IPS-20b (cell line): Measurements from ENCODE around the gene IKZF1.

Experiments used
- H3K27ac ChIP-seq: one replicate; pipeline ENCODE4 v1.5.1; 2013; ENCODE audit warnings: low read length
- H3K27me3 ChIP-seq: 2 replicates; pipeline ENCODE4 v1.6.1; 2013; ENCODE audit warnings: mild to moderate bottlenecking, low read length, inconsistent platforms; ENCODE audit not compliant: insufficient read depth
- H3K36me3 ChIP-seq: 2 replicates; pipeline ENCODE4 v1.6.1; 2013; ENCODE audit warnings: low read depth, mild to moderate bottlenecking, inconsistent platforms, low read length, moderate library complexity; ENCODE audit not compliant: insufficient read depth
- H3K4me1 ChIP-seq: 2 replicates; pipeline ENCODE4 v1.6.1; 2013; ENCODE audit warnings: mild to moderate bottlenecking, control low read depth, inconsistent platforms, low read length, moderate library complexity; ENCODE audit not compliant: insufficient read depth
- H3K4me3 ChIP-seq: 2 replicates; pipeline ENCODE4 v1.5.1; 2013; ENCODE audit warnings: mild to moderate bottlenecking, low read length, inconsistent platforms
- H3K9ac ChIP-seq: 2 replicates; pipeline ENCODE4 v1.6.1; 2013; ENCODE audit warnings: low read depth, mild to moderate bottlenecking, inconsistent platforms, low read length, moderate library complexity
- H3K9me3 ChIP-seq: 2 replicates; pipeline ENCODE4 v1.6.1; 2013; ENCODE audit warnings: mild to moderate bottlenecking, low read depth, low read length, inconsistent platforms; ENCODE audit not compliant: insufficient read depth

The IKZF1 gene

GRCh38 chr7:50272808-50273207 lies 31.7 kb upstream of the IKZF1 start:
- Histone ChIP-seq H3K9me3 (no peaks in the 10 kb centered on the region), H3K36me3 (no peaks in the 10 kb centered on the region), H3K27me3 (no peaks in the 10 kb centered on the region), H3K4me3 (no peak overlapping the region), H3K4me1 (no peaks in the 10 kb centered on the region), H3K9ac (no peak overlapping the region), H3K27ac (no peak overlapping the region)

- Histone ChIP-seq H3K36me3 (no peaks in the 10 kb centered on the region), H3K4me3 (no peak overlapping the region), H3K4me1 (no peaks in the 10 kb centered on the region), H3K9ac (no peak overlapping the region), H3K9me3 (no peaks in the 10 kb centered on the region), H3K27ac (no peak overlapping the region), H3K27me3 (no peaks in the 10 kb centered on the region)
Observed at GRCh38 chr7:50273301-50273700, 31.2 kb upstream of the IKZF1 start.

DNA sequence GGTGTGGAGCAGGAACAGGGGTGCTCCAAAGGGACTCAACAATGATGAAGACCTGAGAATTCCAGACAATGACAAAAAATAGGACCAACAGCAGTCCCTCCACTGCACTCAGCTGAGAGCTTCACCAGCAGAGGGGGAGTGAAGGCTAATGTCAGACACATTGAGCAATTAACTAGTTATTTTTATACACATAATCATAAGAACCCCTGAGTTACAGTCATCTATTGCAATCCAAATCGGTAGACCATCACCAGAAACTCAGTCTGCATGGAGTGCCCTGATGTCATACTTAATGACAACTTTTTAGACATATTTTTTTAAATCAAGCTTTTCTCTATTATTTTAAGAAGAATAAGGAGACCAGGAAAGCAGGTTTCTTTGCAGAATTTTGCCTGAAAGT lies 30.6 kb upstream of the IKZF1 start:
- Histone ChIP-seq H3K27ac (no peak overlapping the region), H3K4me1 (no peaks in the 10 kb centered on the region), H3K36me3 (no peaks in the 10 kb centered on the region), H3K9ac (no peak overlapping the region), H3K27me3 (no peaks in the 10 kb centered on the region), H3K4me3 (no peak overlapping the region), H3K9me3 (no peaks in the 10 kb centered on the region)

DNA sequence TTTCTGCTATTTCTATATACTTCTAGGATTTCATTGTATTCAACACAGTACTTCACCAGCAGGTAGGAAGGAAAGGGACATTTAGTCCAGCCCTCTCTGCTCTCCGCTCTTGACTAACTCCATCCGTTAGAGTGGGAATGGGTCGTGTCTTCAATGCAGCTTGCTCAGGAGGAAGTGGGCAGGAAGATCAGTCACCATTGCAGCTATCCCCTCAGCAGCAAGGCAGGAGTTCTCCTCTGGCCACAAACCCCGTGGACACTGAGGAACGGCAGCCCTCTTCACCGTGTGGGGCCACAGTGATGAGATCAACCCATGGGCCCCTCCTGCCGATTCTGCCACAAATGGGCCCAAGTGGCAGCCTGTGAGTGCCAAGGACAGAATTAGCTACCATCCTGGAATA lies 30.2 kb upstream of the IKZF1 start:
- no peaks in the 10 kb centered on the region for H3K27me3 ChIP-seq
- no peak overlapping the region for H3K4me3 ChIP-seq
- H3K4me1 ChIP-seq = no peaks in the 10 kb centered on the region
- no peak overlapping the region for H3K27ac ChIP-seq
- no peaks in the 10 kb centered on the region for H3K36me3 ChIP-seq
- no peaks in the 10 kb centered on the region for H3K9me3 ChIP-seq
- H3K9ac ChIP-seq = no peak overlapping the region

DNA sequence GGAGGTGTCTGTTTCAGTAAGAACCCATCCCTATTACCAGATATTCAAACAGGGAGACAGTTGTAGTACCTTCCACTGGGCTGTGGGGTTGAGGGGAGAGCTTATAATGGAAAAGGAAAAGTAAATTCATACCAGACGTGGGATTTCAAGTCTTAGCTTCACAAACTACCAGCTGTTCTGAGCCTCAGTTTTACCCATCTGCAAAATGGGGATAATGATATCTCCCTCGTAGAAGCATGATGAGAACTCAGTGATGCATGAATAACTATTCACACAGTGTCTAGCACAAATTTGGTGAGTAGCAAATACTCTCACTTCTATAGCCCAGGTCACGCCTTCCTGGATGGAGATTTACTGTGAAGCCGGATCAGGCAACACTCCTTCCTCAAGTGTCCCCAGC lies 29.1 kb upstream of the IKZF1 start:
- H3K9ac ChIP-seq = no peak overlapping the region
- H3K27ac ChIP-seq = no peak overlapping the region
- H3K9me3 ChIP-seq = no peaks in the 10 kb centered on the region
- no peaks in the 10 kb centered on the region for H3K27me3 ChIP-seq
- H3K4me1 ChIP-seq = no peaks in the 10 kb centered on the region
- no peaks in the 10 kb centered on the region for H3K36me3 ChIP-seq
- H3K4me3 ChIP-seq = no peak overlapping the region

DNA sequence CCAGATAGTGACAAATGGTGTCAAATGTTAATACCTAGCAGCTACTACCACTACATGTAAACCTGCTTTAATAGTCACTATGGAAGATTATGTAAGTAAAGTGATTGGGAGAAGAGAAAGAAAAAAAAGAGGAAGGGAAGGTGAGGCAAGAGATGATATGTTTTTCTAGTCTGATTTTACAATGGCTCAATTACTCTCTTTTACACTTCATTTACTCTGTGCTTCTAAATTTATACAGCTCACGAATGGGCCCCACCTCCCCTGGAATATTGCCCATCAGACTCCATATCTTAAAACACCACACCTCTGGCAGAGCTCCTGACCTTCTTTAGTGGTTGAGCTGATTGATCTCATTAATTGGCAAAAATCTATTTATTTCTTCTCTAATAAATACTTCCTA lies 28.0 kb upstream of the IKZF1 start:
- Histone ChIP-seq H3K4me1 (no peaks in the 10 kb centered on the region), H3K4me3 (no peak overlapping the region), H3K27me3 (no peaks in the 10 kb centered on the region), H3K36me3 (no peaks in the 10 kb centered on the region), H3K9ac (no peak overlapping the region), H3K9me3 (no peaks in the 10 kb centered on the region), H3K27ac (no peak overlapping the region)

- H3K27me3 ChIP-seq = no peaks in the 10 kb centered on the region
- no peak overlapping the region for H3K27ac ChIP-seq
- H3K9ac ChIP-seq = no peak overlapping the region
- no peaks in the 10 kb centered on the region for H3K36me3 ChIP-seq
- no peaks in the 10 kb centered on the region for H3K9me3 ChIP-seq
- no peak overlapping the region for H3K4me3 ChIP-seq
- H3K4me1 ChIP-seq = no peaks in the 10 kb centered on the region
Observed at GRCh38 chr7:50278120-50278519, 26.4 kb upstream of the IKZF1 start.

DNA sequence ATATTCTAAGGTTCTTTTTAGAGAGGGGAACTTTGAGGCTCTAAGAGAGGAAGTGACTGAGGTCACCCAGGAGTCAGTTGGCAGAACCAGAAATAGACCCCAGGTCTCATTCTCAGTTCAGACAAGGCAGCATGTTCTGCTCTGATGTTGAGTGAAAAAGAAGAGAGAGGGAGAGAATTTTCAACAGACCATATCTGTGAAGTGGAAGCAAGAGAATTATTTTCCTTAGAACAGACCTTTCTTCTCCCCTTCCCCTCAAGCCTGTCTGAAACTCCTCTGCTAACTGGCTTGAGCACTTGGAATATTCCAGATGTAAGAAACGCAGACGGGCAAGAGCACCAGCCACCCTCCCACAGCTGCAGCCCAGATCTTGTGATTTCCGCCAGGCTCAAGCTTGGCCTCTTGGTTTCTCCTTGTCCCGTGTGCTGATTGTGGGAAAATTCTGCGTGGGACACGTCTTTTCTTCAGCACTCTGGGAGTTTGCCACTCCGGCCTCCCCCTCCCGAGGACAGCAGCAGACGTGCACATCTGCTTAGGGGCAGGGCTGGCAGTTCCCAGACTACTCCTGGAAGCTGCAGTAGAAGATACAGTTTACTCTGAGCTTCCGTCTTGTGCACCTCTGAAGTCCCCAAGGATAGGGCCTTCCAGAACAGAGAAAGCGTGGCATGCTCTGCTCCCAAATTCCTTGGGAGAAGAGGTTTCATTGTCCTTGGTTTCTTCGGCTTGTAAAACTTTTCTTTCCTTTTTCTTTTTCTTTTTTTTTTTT lies 22.7 kb upstream of the IKZF1 start:
- Histone ChIP-seq H3K4me1 (no peaks in the 10 kb centered on the region), H3K36me3 (no peaks in the 10 kb centered on the region), H3K27ac (no peak overlapping the region), H3K4me3 (no peak overlapping the region), H3K9me3 (no peaks in the 10 kb centered on the region), H3K9ac (no peak overlapping the region), H3K27me3 (no peaks in the 10 kb centered on the region)

GRCh38 chr7:50282813-50283605 lies 21.5 kb upstream of the IKZF1 start:
- Histone ChIP-seq H3K4me3 (no peak overlapping the region), H3K27me3 (no peaks in the 10 kb centered on the region), H3K27ac (no peak overlapping the region), H3K36me3 (no peaks in the 10 kb centered on the region), H3K9ac (no peak overlapping the region), H3K4me1 (no peaks in the 10 kb centered on the region), H3K9me3 (no peaks in the 10 kb centered on the region)

DNA sequence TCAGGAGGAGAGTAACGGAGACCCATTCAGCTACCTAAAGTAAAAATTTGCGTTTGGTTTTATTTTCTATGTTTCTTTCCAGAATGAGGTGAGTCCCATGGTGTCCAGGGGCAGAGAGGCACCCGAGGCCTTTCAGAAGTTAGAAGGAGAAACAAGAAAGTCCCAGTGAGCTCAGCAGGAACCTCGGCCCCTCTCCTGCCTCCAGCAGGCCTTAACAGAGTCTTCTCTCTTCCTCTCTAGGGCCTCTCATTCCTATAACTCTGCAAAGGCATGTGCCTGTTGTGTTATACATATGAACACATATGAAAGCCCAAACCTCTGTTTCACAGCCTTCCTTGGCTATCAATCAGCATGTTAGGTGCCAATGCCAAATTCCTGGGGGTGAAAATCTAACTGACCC lies 20.8 kb upstream of the IKZF1 start:
- Histone ChIP-seq H3K27me3 (no peaks in the 10 kb centered on the region), H3K4me1 (no peaks in the 10 kb centered on the region), H3K9me3 (no peaks in the 10 kb centered on the region), H3K9ac (no peak overlapping the region), H3K27ac (no peak overlapping the region), H3K4me3 (no peak overlapping the region), H3K36me3 (no peaks in the 10 kb centered on the region)

DNA sequence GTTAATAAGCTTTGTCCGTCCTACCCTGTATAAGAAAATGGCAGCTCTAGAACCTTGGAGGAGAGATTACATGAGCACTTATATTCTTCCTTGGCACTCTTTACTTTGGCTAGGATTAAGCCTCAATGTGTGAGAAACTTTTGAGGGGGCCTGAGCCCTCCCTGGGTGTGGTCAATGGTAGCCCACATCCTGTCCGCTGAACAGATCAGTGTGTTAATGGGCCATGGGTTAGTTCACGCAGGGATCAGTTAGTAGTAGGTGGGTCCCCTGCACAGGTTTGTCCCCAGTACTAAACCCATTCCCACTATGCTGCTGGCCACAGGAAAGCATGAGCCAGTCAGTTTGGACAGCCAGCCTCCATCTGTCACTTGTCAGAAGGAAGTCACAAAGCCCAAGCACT lies 20.2 kb upstream of the IKZF1 start:
- H3K27ac ChIP-seq = no peak overlapping the region

DNA sequence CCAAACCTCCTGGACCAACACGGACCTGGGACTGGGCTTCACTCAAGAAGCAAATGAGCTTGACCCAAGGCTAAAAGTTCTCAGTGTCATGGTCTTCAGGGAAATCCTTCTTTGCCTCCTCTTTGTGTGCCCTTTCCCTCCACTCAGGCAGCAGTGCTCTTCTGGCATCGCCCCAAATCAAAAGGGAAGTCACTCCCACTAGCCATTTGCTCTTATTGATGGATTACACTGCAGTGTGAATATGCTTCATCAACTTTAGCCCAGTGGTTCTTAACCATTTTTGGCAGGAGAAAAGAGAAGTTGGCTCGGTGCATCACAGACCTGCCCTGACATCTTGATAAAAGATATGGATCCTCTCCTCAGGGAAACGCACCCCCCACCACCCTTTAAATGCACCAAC lies 19.2 kb upstream of the IKZF1 start:
- Histone ChIP-seq H3K27ac (no peak overlapping the region), H3K9me3 (no peaks in the 10 kb centered on the region)

More for the DNA sequence above, 20.2 kb upstream of the IKZF1 start:
- Histone ChIP-seq H3K4me1 (no peaks in the 10 kb centered on the region), H3K4me3 (no peak overlapping the region), H3K9me3 (no peaks in the 10 kb centered on the region), H3K9ac (no peak overlapping the region), H3K36me3 (no peaks in the 10 kb centered on the region), H3K27me3 (no peaks in the 10 kb centered on the region)

More for the DNA sequence above, 19.2 kb upstream of the IKZF1 start:
- Histone ChIP-seq H3K4me3 (no peak overlapping the region), H3K27me3 (no peaks in the 10 kb centered on the region), H3K4me1 (no peaks in the 10 kb centered on the region), H3K9ac (no peak overlapping the region), H3K36me3 (no peaks in the 10 kb centered on the region)
